Endodermal cell (in vitro differentiated cells): ENCODE results near the gene ZMAT5. TPM values are rescaled to one million over a fixed set of nuclear protein-coding genes. Genes with fewer than 3 reads are reported as not detected.

Experiments
- DNase-seq: peaks from one replicate; pipeline ENCODE4 v3.0.0-alpha.2; 2017
- H3K27ac ChIP-seq: 2 replicates; pipeline ENCODE4 v1.5.1; 2013; ENCODE audit warnings: mild to moderate bottlenecking, low read depth, low read length, moderate library complexity
- H3K27me3 ChIP-seq: 2 replicates; pipeline ENCODE4 v1.6.1; 2013; ENCODE audit warnings: mild to moderate bottlenecking, low read length, moderate library complexity; ENCODE audit not compliant: insufficient read depth, control insufficient read depth, poor library complexity, severe bottlenecking
- H3K36me3 ChIP-seq: 2 replicates; pipeline ENCODE4 v1.7.0; 2013; ENCODE audit warnings: mild to moderate bottlenecking, low read length, moderate library complexity; ENCODE audit not compliant: control insufficient read depth, insufficient read depth
- H3K4me1 ChIP-seq: one replicate; pipeline ENCODE4 v1.7.0; 2013; ENCODE audit warnings: low read length; ENCODE audit not compliant: control insufficient read depth, insufficient read depth
- H3K4me3 ChIP-seq: 2 replicates; pipeline ENCODE4 v1.5.1; 2013; ENCODE audit warnings: mild to moderate bottlenecking, low read length, moderate library complexity
- H3K9ac ChIP-seq: 2 replicates; pipeline ENCODE4 v1.6.1; 2013; ENCODE audit warnings: mild to moderate bottlenecking, low read length, moderate library complexity; ENCODE audit not compliant: poor library complexity, severe bottlenecking; ENCODE audit errors: extremely low read depth
- H3K9me3 ChIP-seq: 2 replicates; pipeline ENCODE4 v1.6.1; 2013; ENCODE audit warnings: mild to moderate bottlenecking, low read length, moderate library complexity; ENCODE audit not compliant: control insufficient read depth
- H3K27ac Mint-ChIP-seq: 2 replicates; pipeline ENCODE4 v1.8.0; 2020; ENCODE audit warnings: mixed read lengths
- H3K27me3 Mint-ChIP-seq: 2 replicates; pipeline ENCODE4 v1.8.0; 2021; ENCODE audit warnings: mild to moderate bottlenecking, mixed read lengths; ENCODE audit not compliant: insufficient read depth
- H3K36me3 Mint-ChIP-seq: 2 replicates; pipeline ENCODE4 v1.8.0; 2020; ENCODE audit warnings: low read depth, mixed read lengths
- H3K4me1 Mint-ChIP-seq: 2 replicates; pipeline ENCODE4 v1.8.0; 2020; ENCODE audit warnings: mixed read lengths
- H3K4me3 Mint-ChIP-seq: 2 replicates; pipeline ENCODE4 v1.8.0; 2020; ENCODE audit warnings: mild to moderate bottlenecking, moderate library complexity, mixed read lengths
- H3K9me3 Mint-ChIP-seq: 2 replicates; pipeline ENCODE4 v1.8.0; 2020; ENCODE audit warnings: mild to moderate bottlenecking, mixed read lengths
- WGBS, 2 experiments: methylation state at CpG; one replicate each; pipeline versions ENCODE4 v1.1.5 to v1.1.7; 2013; ENCODE audit warnings: missing lambda C conversion rate in 2 of 2, mixed read lengths in 1 of 2; ENCODE audit not compliant: insufficient coverage in 1 of 2, insufficient read length in 1 of 2; 5-methylcytosine and 5-hydroxymethylcytosine counted together
- total RNA-seq, 2 donors: library from RNA; stranded (reverse); fragmentation: NEBNext Ultra II Directional in 1 of 2; extraction: Animal tissue kit (Norgen Biotek cat#: 25700) in 1 of 2; gene quantifications; 2 replicates in 1 of 2; 3 replicates in 1 of 2; pipeline ENCODE4 v1.2.1, GENCODE V29; 2021
- TF ChIP-seq, protein P1 (sequence below): fragments of 200-600 bp; sonication (generic); conservative IDR thresholded peaks from 2 replicates; pipeline ENCODE4 v1.5.0; 2021; ENCODE audit warnings: antibody characterized with exemption, mild to moderate bottlenecking

The ZMAT5 gene
- total RNA-seq, 2 donors from 2014 or later: 15.5 to 22.5 TPM

DNA sequence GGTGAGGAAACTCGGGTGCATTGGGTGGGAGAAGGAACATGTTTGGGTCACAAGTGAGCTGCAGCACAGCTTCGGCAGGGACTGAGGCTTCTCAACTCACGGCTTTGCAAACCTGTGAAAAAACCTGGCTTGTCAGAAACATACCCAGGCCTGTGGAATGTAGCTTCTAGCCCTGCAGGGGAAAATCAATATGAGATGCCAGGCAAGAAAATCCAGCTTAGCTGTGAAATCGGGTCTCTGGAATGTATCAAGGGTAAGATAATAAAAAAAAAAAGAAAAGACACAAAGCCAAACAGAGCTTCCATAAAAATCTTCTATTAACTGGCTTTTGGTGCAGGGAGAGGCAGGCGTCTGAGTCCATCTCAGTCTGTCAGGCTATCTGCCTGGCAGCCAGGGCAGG is 28.9 kb upstream of the ZMAT5 start:
- peak overlapping the region; percentile 52 for H3K27ac Mint-ChIP-seq
- H3K36me3 ChIP-seq: peaks cover 60% of the 10 kb centered on the region
- WGBS, 2 experiments: 85 to 92% methylated on average over 4 to 5 of the region's 5 CpGs
- no peak overlapping the region for H3K27ac ChIP-seq
- no peak for DNase-seq
- H3K4me1 ChIP-seq: no peaks in the 10 kb centered on the region
- no peaks in the 10 kb centered on the region for H3K27me3 ChIP-seq
- H3K4me3 ChIP-seq: no peak overlapping the region
- no peak overlapping the region for H3K4me3 Mint-ChIP-seq
- peaks cover 33% of the 10 kb centered on the region for H3K36me3 Mint-ChIP-seq
- H3K9me3 ChIP-seq: no peaks in the 10 kb centered on the region
- TF ChIP-seq, protein P1, sequence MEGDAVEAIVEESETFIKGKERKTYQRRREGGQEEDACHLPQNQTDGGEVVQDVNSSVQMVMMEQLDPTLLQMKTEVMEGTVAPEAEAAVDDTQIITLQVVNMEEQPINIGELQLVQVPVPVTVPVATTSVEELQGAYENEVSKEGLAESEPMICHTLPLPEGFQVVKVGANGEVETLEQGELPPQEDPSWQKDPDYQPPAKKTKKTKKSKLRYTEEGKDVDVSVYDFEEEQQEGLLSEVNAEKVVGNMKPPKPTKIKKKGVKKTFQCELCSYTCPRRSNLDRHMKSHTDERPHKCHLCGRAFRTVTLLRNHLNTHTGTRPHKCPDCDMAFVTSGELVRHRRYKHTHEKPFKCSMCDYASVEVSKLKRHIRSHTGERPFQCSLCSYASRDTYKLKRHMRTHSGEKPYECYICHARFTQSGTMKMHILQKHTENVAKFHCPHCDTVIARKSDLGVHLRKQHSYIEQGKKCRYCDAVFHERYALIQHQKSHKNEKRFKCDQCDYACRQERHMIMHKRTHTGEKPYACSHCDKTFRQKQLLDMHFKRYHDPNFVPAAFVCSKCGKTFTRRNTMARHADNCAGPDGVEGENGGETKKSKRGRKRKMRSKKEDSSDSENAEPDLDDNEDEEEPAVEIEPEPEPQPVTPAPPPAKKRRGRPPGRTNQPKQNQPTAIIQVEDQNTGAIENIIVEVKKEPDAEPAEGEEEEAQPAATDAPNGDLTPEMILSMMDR: no peak
- no peaks in the 10 kb centered on the region for H3K27me3 Mint-ChIP-seq
- no peaks in the 10 kb centered on the region for H3K9me3 Mint-ChIP-seq
- no peak overlapping the region for H3K9ac ChIP-seq
- H3K4me1 Mint-ChIP-seq: peaks cover 2% of the 10 kb centered on the region

DNA sequence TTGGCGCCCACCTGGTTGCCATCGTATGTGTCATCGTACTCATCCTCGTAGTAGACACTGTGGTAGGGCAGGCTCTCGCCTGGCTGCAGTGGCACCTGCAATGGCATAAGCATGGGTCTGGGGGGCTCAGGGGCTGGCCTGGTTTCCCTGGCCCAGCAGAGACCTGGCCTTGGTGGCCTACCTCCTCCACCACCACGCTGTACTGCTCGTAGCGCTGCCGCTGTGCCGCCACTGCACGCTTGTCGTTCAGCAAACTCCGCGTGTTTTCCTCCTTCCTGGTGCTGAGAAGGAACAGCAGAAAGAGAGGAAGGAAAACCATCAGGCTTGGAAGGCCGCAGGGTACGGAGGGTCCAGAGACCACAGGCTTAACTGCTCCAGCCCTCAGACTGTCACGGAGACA is 26.6 kb upstream of the ZMAT5 start:
- Mint-ChIP-seq H3K4me3 (no peak overlapping the region), H3K36me3 (peaks cover 39% of the 10 kb centered on the region), H3K27ac (no peak overlapping the region), H3K4me1 (peaks cover 2% of the 10 kb centered on the region), H3K9me3 (no peaks in the 10 kb centered on the region), H3K27me3 (no peaks in the 10 kb centered on the region)
- Histone ChIP-seq H3K4me1 (no peaks in the 10 kb centered on the region), H3K36me3 (peaks cover 54% of the 10 kb centered on the region), H3K9me3 (no peaks in the 10 kb centered on the region), H3K4me3 (no peak overlapping the region), H3K27ac (no peak overlapping the region), H3K27me3 (no peaks in the 10 kb centered on the region), H3K9ac (no peak overlapping the region)
- TF ChIP-seq, protein P1: no peak
- no peak for DNase-seq
- WGBS, 2 experiments: 89 to 95% methylated on average over 17 of the region's 17 CpGs

DNA sequence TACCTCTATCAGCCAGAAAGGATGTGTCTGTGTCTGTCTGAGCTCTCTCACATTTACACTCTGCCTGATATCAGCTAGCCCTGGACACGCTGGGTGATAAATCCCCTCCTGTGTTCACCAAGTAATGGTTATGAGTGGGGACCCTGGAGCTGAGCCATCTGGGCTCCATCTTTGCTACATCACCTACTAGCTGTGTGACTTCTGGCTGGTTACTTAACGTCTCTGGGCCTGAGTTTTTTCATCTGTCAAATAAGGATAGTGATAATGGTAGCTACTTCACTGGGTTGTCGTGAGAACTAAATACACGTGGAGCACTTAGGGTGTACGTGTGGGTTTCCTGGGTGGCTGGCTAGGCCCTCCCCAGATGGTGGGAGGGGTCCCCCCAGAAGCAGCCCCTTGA is 23.3 kb upstream of the ZMAT5 start:
- H3K4me1 ChIP-seq: no peaks in the 10 kb centered on the region
- DNase-seq: no peak
- 83 to 91% methylated on average over 1 to 5 of the region's 5 CpGs for WGBS, 2 experiments
- no peaks in the 10 kb centered on the region for H3K9me3 ChIP-seq
- H3K4me3 Mint-ChIP-seq: no peak overlapping the region
- H3K36me3 ChIP-seq: peaks cover 42% of the 10 kb centered on the region
- H3K4me1 Mint-ChIP-seq: peaks cover 6% of the 10 kb centered on the region
- H3K36me3 Mint-ChIP-seq: peaks cover 33% of the 10 kb centered on the region
- H3K27me3 ChIP-seq: no peaks in the 10 kb centered on the region
- TF ChIP-seq, protein P1: no peak
- H3K4me3 ChIP-seq: no peak overlapping the region
- no peaks in the 10 kb centered on the region for H3K27me3 Mint-ChIP-seq
- no peak overlapping the region for H3K27ac ChIP-seq
- no peak overlapping the region for H3K27ac Mint-ChIP-seq
- no peaks in the 10 kb centered on the region for H3K9me3 Mint-ChIP-seq
- no peak overlapping the region for H3K9ac ChIP-seq
